Measurements from ENCODE around the gene TCF21. TPM values are rescaled to one million over a fixed set of nuclear protein-coding genes. Genes with fewer than 3 reads are reported as not detected.
A peak's percentile ranks its signal among the peaks of the same experiment; 100 is the strongest.

TCF21 gene
- total and polyA plus RNA-seq, 10 of the 15 experiments (the other 5 are each of a cell fraction or from before 2014, with no cell fraction given) = 0.08 TPM; not detected in 9

DNA sequence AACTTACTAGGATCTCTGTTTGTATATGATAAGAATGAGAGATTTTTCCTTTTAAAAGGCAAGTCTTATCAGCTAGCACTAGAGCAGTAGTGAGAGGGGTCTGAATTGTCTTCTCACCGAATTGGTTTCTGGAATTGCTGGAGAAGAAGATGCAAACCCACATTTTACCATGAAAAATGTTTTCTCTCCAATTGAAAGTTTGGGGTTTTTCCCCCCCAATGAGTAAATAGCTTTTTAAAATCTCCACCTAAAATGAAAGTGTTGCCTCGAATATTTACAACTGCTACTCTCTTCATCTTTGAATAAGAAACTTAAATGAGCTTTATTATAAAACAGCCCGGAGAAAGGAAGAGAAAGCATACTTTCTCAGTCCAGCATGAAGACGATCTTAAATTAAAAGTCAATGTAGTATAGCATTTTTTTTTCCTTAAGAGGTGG, 1.8 kb downstream of the TCF21 start:
- peak overlapping the region; percentile 17; the same call in 1 of the 2 replicates for H3K4me2 ChIP-seq (ENCODE audit: control insufficient read depth, insufficient read depth)
- no peaks in the 10 kb centered on the region for H3K36me3 ChIP-seq (ENCODE audit: control insufficient read depth in 2 of 2, insufficient read depth in 2 of 2, low read length in 1 of 2)
- no peak for TF ChIP-seq GATAD2B (conservative IDR thresholded peaks at IDR 0.05; ENCODE audit: low read depth)
- no peak for TF ChIP-seq SMC3 (IDR thresholded peaks at IDR 0.05; ENCODE audit: borderline replicate concordance, low read length)
- no peak for TF ChIP-seq ZNF622 (IDR thresholded peaks at IDR 0.05)
- TF ChIP-seq USF2 (IDR thresholded peaks at IDR 0.05; ENCODE audit: borderline replicate concordance, low read depth, low read length) = no peak
- no peak for TF ChIP-seq TARDBP (IDR thresholded peaks at IDR 0.05; ENCODE audit: borderline replicate concordance)
- no peak for TF ChIP-seq SIN3A (IDR thresholded peaks at IDR 0.05; ENCODE audit: low read depth, low read length)
- TF ChIP-seq, protein P1, sequence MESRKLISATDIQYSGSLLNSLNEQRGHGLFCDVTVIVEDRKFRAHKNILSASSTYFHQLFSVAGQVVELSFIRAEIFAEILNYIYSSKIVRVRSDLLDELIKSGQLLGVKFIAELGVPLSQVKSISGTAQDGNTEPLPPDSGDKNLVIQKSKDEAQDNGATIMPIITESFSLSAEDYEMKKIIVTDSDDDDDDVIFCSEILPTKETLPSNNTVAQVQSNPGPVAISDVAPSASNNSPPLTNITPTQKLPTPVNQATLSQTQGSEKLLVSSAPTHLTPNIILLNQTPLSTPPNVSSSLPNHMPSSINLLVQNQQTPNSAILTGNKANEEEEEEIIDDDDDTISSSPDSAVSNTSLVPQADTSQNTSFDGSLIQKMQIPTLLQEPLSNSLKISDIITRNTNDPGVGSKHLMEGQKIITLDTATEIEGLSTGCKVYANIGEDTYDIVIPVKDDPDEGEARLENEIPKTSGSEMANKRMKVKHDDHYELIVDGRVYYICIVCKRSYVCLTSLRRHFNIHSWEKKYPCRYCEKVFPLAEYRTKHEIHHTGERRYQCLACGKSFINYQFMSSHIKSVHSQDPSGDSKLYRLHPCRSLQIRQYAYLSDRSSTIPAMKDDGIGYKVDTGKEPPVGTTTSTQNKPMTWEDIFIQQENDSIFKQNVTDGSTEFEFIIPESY (IDR thresholded peaks at IDR 0.05) = no peak
- no peak for TF ChIP-seq RAD21 (IDR thresholded peaks at IDR 0.05; ENCODE audit: insufficient read depth, low read depth, low read length)
- RAD21 ChIA-PET (ENCODE audit: unreplicated experiment) = no interaction called here
- H3K4me1 ChIP-seq (ENCODE audit: control insufficient read depth, insufficient read depth, low read length) = no peaks in the 10 kb centered on the region
- no peaks in the 10 kb centered on the region for H3K9me3 ChIP-seq (replicated peaks; ENCODE audit: control insufficient read depth, insufficient read depth, low read length)
- CTCF ChIA-PET = interaction anchor here (1.0 kb wide), 1 partner anchor 25 kb away, joined by 3 read pairs; no protein-coding TSS in a partner anchor
- no peak for FAIRE-seq
- SMC1A ChIA-PET (ENCODE audit: uncharacterized antibody, unreplicated experiment) = no interaction called here
- POLR2A ChIA-PET = no interaction called here
- no TSS peak for BruUV-seq (replicated peaks)
- no peaks in the 10 kb centered on the region for H3K79me2 ChIP-seq (ENCODE audit: control insufficient read depth, insufficient read depth, low read length)
- WGBS (ENCODE audit: insufficient coverage, insufficient replicate concordance, low lambda C conversion rate, missing lambda C conversion rate) = 1% methylated on average over 4 of the region's 4 CpGs
- intact Hi-C loops (cut with micrococcal nuclease; ENCODE audit: unreplicated experiment) = no loop called here
- H3K9ac ChIP-seq (ENCODE audit: control insufficient read depth, insufficient read depth, low read length) = no peak overlapping the region
- H3K27me3 ChIP-seq (replicated peaks in 1 of 2; ENCODE audit: control insufficient read depth in 2 of 2, insufficient read depth in 2 of 2, low read length in 1 of 2) = peaks cover 23 to 38% of the 10 kb centered on the region in 2 experiments
- H4K20me1 ChIP-seq (ENCODE audit: control insufficient read depth, insufficient read depth) = no peaks in the 10 kb centered on the region
- no peak for DNase-seq (ENCODE audit: low read depth, low spot score)
- H3K27ac ChIP-seq (ENCODE audit: control insufficient read depth, insufficient read depth) = no peak overlapping the region
- H3K4me3 ChIP-seq = no peak overlapping the region
- H2AFZ ChIP-seq (ENCODE audit: control insufficient read depth, low read depth, low read length) = no peak overlapping the region
- ATAC-seq = no peak
- in situ Hi-C loops (cut with MboI) = no loop called here

Measured in GM12878 (cell line).